DOHH2 (cell line): Measurements from ENCODE around the gene PAEP.

ENCODE experiments used
- H3F3A ChIP-seq: fragments of 200-600 bp; sonication (generic), shearing (Covaris generic); 2 replicates; pipeline ENCODE4 v1.6.0; 2016; ENCODE audit warnings: antibody characterized with exemption, mild to moderate bottlenecking; ENCODE audit not compliant: control insufficient read depth, insufficient read depth
- H3K27ac ChIP-seq: fragments of 200-600 bp; sonication (generic); 2 replicates; pipeline ENCODE4 v1.5.1; 2014; ENCODE audit warnings: low read depth, mild to moderate bottlenecking, low read length, moderate library complexity
- H3K27me3 ChIP-seq: fragments of 200-600 bp; sonication (generic); 2 replicates; pipeline ENCODE4 v1.6.1; 2014; ENCODE audit warnings: mild to moderate bottlenecking, low read length, mixed read lengths; ENCODE audit not compliant: control insufficient read depth
- H3K36me3 ChIP-seq: fragments of 200-600 bp; sonication (generic); 2 replicates; pipeline ENCODE4 v1.6.1; 2014; ENCODE audit warnings: mild to moderate bottlenecking, low read length, moderate library complexity, mixed read lengths; ENCODE audit not compliant: control insufficient read depth
- H3K4me1 ChIP-seq: fragments of 200-600 bp; sonication (generic); 2 replicates; pipeline ENCODE4 v1.6.1; 2014; ENCODE audit warnings: mild to moderate bottlenecking, low read length, mixed read lengths; ENCODE audit not compliant: control insufficient read depth
- H3K4me2 ChIP-seq: fragments of 200-600 bp; sonication (generic); 2 replicates; pipeline ENCODE4 v1.6.0; 2014; ENCODE audit warnings: mild to moderate bottlenecking, low read length, moderate library complexity
- H3K4me3 ChIP-seq: fragments of 200-600 bp; sonication (generic); 2 replicates; pipeline ENCODE4 v1.5.1; 2014; ENCODE audit warnings: mild to moderate bottlenecking, low read length, mixed read lengths
- H3K79me2 ChIP-seq: fragments of 200-600 bp; sonication (generic); 2 replicates; pipeline ENCODE4 v1.6.1; 2014; ENCODE audit warnings: mild to moderate bottlenecking, low read length, mixed read lengths; ENCODE audit not compliant: control insufficient read depth
- H3K9me2 ChIP-seq: fragments of 200-600 bp; sonication (generic); replicated peaks from 2 replicates; pipeline ENCODE4 v1.6.1; 2014; ENCODE audit warnings: mild to moderate bottlenecking, low read length, mixed read lengths; ENCODE audit not compliant: control insufficient read depth
- H3K9me3 ChIP-seq: fragments of 200-600 bp; sonication (generic); 2 replicates; pipeline ENCODE4 v1.6.1; 2014; ENCODE audit warnings: antibody characterized with exemption, low read length, mixed read lengths; ENCODE audit not compliant: control insufficient read depth, insufficient read depth
- H4K20me1 ChIP-seq: fragments of 200-600 bp; sonication (generic); 2 replicates; pipeline ENCODE4 v1.6.0; 2014; ENCODE audit warnings: low read depth, mild to moderate bottlenecking, antibody characterized with exemption, low read length, moderate library complexity; ENCODE audit not compliant: control insufficient read depth, insufficient read depth
- CTCF ChIP-seq: fragments of 200-600 bp; sonication (generic); IDR thresholded peaks from one replicate; pipeline ENCODE4 v1.5.1; 2014; ENCODE audit warnings: antibody characterized with exemption, mild to moderate bottlenecking, low read depth, low read length; ENCODE audit not compliant: poor library complexity, severe bottlenecking
- EZH2phosphoT487 ChIP-seq: fragments of 200-600 bp; sonication (generic); IDR thresholded peaks from 2 replicates; pipeline ENCODE4 v1.6.1; 2017; ENCODE audit warnings: borderline replicate concordance, mild to moderate bottlenecking, antibody characterized with exemption, low read length, moderate library complexity, mixed read lengths

The PAEP gene

GRCh38 chr9:135552021-135552697, 9.4 kb upstream of the PAEP start:
- Histone ChIP-seq H3K27ac (no peak overlapping the region), H3K9me2 (no peaks in the 10 kb centered on the region), H3K4me2 (no peak overlapping the region), H3K36me3 (no peaks in the 10 kb centered on the region), H3K9me3 (no peaks in the 10 kb centered on the region), H3K27me3 (no peaks in the 10 kb centered on the region), H3F3A (no peaks in the 10 kb centered on the region), H3K79me2 (no peaks in the 10 kb centered on the region), H3K4me1 (no peaks in the 10 kb centered on the region), H4K20me1 (no peaks in the 10 kb centered on the region), H3K4me3 (no peak overlapping the region)
- no peak for TF ChIP-seq CTCF
- TF ChIP-seq EZH2phosphoT487, result no peak

- H3K27ac ChIP-seq, result no peak overlapping the region
- no peak overlapping the region for H3K4me2 ChIP-seq
- no peaks in the 10 kb centered on the region for H3K36me3 ChIP-seq
- no peaks in the 10 kb centered on the region for H3K9me2 ChIP-seq
- H3F3A ChIP-seq, result no peaks in the 10 kb centered on the region
- no peak for TF ChIP-seq CTCF
- TF ChIP-seq EZH2phosphoT487, result no peak
- no peaks in the 10 kb centered on the region for H3K9me3 ChIP-seq
- H4K20me1 ChIP-seq, result no peaks in the 10 kb centered on the region
- H3K4me3 ChIP-seq, result no peak overlapping the region
- no peaks in the 10 kb centered on the region for H3K79me2 ChIP-seq
- no peaks in the 10 kb centered on the region for H3K27me3 ChIP-seq
- no peaks in the 10 kb centered on the region for H3K4me1 ChIP-seq
These were observed 8.8 kb upstream of the PAEP start for GRCh38 chr9:135552698-135553171.

- Histone ChIP-seq H3K27ac (no peak overlapping the region), H3K4me1 (no peaks in the 10 kb centered on the region), H3K9me3 (no peaks in the 10 kb centered on the region), H3K4me3 (no peak overlapping the region), H3K36me3 (no peaks in the 10 kb centered on the region), H3K4me2 (no peak overlapping the region), H3K9me2 (no peaks in the 10 kb centered on the region), H3K27me3 (no peaks in the 10 kb centered on the region), H3K79me2 (no peaks in the 10 kb centered on the region), H4K20me1 (no peaks in the 10 kb centered on the region), H3F3A (no peaks in the 10 kb centered on the region)
- TF ChIP-seq CTCF (no peak), EZH2phosphoT487 (no peak)
These were observed 6.8 kb upstream of the PAEP start for GRCh38 chr9:135554718-135555117.
